GM12878 (cell line): ENCODE data around the gene MAPK8IP3. TPM values are rescaled to one million over a fixed set of nuclear protein-coding genes. Genes with fewer than 3 reads are reported as not detected.

Source experiments
- ATAC-seq: fragments of 200-7000 bp; cut with Tn5 transposase; 3 replicates; pipeline ENCODE4 v1.9.1; 2020; ENCODE audit warnings: mild to moderate bottlenecking, moderate library complexity
- BruUV-seq: library from RNA; stranded (reverse); fragments of 400-500 nt; replicated peaks from 2 replicates; lab custom pipeline; 2021; lab: Mats Ljungman, UMichigan
- CTCF ChIA-PET: fragments of 300-600 bp; sonication (Branson Sonifier 250); formaldehyde crosslinking; extraction: SDS; loops from one replicate; lab custom pipeline; 2021; ENCODE audit warnings: inconsistent platforms; lab: Yijun Ruan, JAX
- POLR2A ChIA-PET: fragments of 350-600 bp; formaldehyde crosslinking; extraction: SDS; loops from one replicate; lab custom pipeline; 2021; ENCODE audit warnings: inconsistent platforms; lab: Charles Lee
- RAD21 ChIA-PET: fragments of 300-600 bp; sonication (Branson Sonifier 250); formaldehyde crosslinking; loops from one replicate; lab custom pipeline; 2023; ENCODE audit warnings: antibody characterized with exemption; ENCODE audit not compliant: unreplicated experiment; lab: Charles Lee
- SMC1A ChIA-PET: fragments of 300-600 bp; sonication (Branson Sonifier 250); formaldehyde crosslinking; loops from one replicate; lab custom pipeline; 2023; ENCODE audit not compliant: unreplicated experiment, uncharacterized antibody; lab: Charles Lee
- DNase-seq: peaks from one replicate; pipeline ENCODE4 v3.0.0-alpha.2; 2011; ENCODE audit warnings: low read depth, low spot score
- FAIRE-seq: peaks from 3 replicates; lab custom pipeline; 2011; peaks lifted over from hg19 to GRCh38; lab: Jason Lieb, UNC
- H2AFZ ChIP-seq: 2 replicates; pipeline ENCODE4 v1.6.0; 2011; ENCODE audit warnings: low read depth, low read length, control low read depth; ENCODE audit not compliant: control insufficient read depth
- H3K27ac ChIP-seq: 2 replicates; pipeline ENCODE4 v1.5.1; 2011; ENCODE audit warnings: control low read depth; ENCODE audit not compliant: control insufficient read depth, insufficient read depth
- H3K27me3 ChIP-seq, 2 experiments: replicated peaks in 1 of 2; 2 replicates each; pipeline versions ENCODE4 v1.6.0 to v1.6.1; 2011; ENCODE audit warnings: low read length in 1 of 2; ENCODE audit not compliant: control insufficient read depth in 2 of 2, insufficient read depth in 2 of 2
- H3K36me3 ChIP-seq, 2 experiments: 2 replicates each; pipeline ENCODE4 v1.5.1; 2011; ENCODE audit warnings: low read length in 1 of 2; ENCODE audit not compliant: control insufficient read depth in 2 of 2, insufficient read depth in 2 of 2
- H3K4me1 ChIP-seq: 2 replicates; pipeline ENCODE4 v1.6.1; 2011; ENCODE audit warnings: mild to moderate bottlenecking, low read length, moderate library complexity, mixed read lengths; ENCODE audit not compliant: control insufficient read depth, insufficient read depth
- H3K4me2 ChIP-seq: 2 replicates; pipeline ENCODE4 v1.6.0; 2011; ENCODE audit warnings: control low read depth; ENCODE audit not compliant: control insufficient read depth, insufficient read depth
- H3K4me3 ChIP-seq: fragments of 200-600 bp; sonication (generic); 2 replicates; pipeline ENCODE4 v1.5.1; 2016
- H3K79me2 ChIP-seq: 2 replicates; pipeline ENCODE4 v1.6.0; 2011; ENCODE audit warnings: low read length; ENCODE audit not compliant: control insufficient read depth, insufficient read depth
- H3K9ac ChIP-seq: 2 replicates; pipeline ENCODE4 v1.8.0; 2011; ENCODE audit warnings: low read length, control low read depth, mixed read lengths; ENCODE audit not compliant: control insufficient read depth, insufficient read depth
- H3K9me3 ChIP-seq: replicated peaks from 3 replicates; pipeline ENCODE4 v1.5.1; 2011; ENCODE audit warnings: mild to moderate bottlenecking, low read length; ENCODE audit not compliant: control insufficient read depth, insufficient read depth
- H4K20me1 ChIP-seq: 2 replicates; pipeline ENCODE4 v1.6.0; 2011; ENCODE audit not compliant: control insufficient read depth, insufficient read depth
- NRF1 ChIP-seq: conservative IDR thresholded peaks from 2 replicates; pipeline ENCODE4 v1.6.1; 2011; ENCODE audit warnings: mild to moderate bottlenecking, low read depth, low read length, improper control_type of control experiment
- POLR2AphosphoS2 ChIP-seq: IDR thresholded peaks from 2 replicates; pipeline ENCODE4 v1.6.1; 2011; ENCODE audit warnings: low read depth, mild to moderate bottlenecking, low read length, improper control_type of control experiment, moderate library complexity
- RUNX3 ChIP-seq: IDR thresholded peaks from 2 replicates; pipeline ENCODE4 v1.6.1; 2012; ENCODE audit warnings: low read length, inconsistent platforms
- STAT3 ChIP-seq: IDR thresholded peaks from 2 replicates; pipeline ENCODE4 v1.6.1; 2011; ENCODE audit warnings: low read depth, low read length, improper control_type of control experiment
- ZBTB40 ChIP-seq: fragments of 450-650 bp; IDR thresholded peaks from 2 replicates; pipeline ENCODE4 v1.6.1; 2016; ENCODE audit warnings: mild to moderate bottlenecking, moderate library complexity, borderline replicate concordance
- WGBS: methylation state at CpG from one replicate; pipeline ENCODE4 v1.1.6; 2016; ENCODE audit warnings: low lambda C conversion rate; ENCODE audit not compliant: insufficient replicate concordance, insufficient coverage; ENCODE audit errors: missing lambda C conversion rate; 5-methylcytosine and 5-hydroxymethylcytosine counted together
- in situ Hi-C: fragments of 300-500 bp; cut with MboI; formaldehyde crosslinking; loops from 9 replicates; pipeline ENCODE4 v1.14.3; 2018; ENCODE audit warnings: mixed read lengths
- intact Hi-C: fragments of 100-400 bp; cut with micrococcal nuclease; formaldehyde crosslinking; loops from one replicate; pipeline ENCODE4 v1.14.2; 2022; ENCODE audit not compliant: unreplicated experiment
- polyA plus RNA-seq, 11 experiments: library from polyadenylated mRNA; depleted of rRNA in 4 of 11; unstranded in 6 of 11; stranded (reverse) in 5 of 11; fragments of >200 nt; fragmentation: Nextera tagmentation in 4 of 11; fragmentation: Illumina TruSeq in 1 of 11; extraction: Ambion mirVana in 4 of 11; extraction: Trizol in 1 of 11; gene quantifications; 1 replicate in 1 of 11; 2 replicates in 10 of 11; pipeline versions ENCODE4 v1.2.1 to v1.2.3, GENCODE V29; 2011 to 2016; ENCODE audit warnings: inconsistent platforms in 2 of 11, missing spikeins in 2 of 11, low read depth in 1 of 11
- total RNA-seq, 4 experiments: library from RNA; depleted of rRNA in 3 of 4; stranded (reverse); fragments of >200 nt in 3 of 4; fragmentation: Illumina TruSeq in 1 of 4; extraction: Trizol in 1 of 4; gene quantifications; 2 replicates each; pipeline versions ENCODE4 v1.2.1 to v1.2.3, GENCODE V29; 2013 to 2021
- TF ChIP-seq, protein P1 (sequence below): fragments of 450-650 bp; conservative IDR thresholded peaks from 2 replicates; pipeline ENCODE4 v1.6.1; 2017; ENCODE audit warnings: mild to moderate bottlenecking, moderate library complexity
- TF ChIP-seq, protein P2 (sequence below): IDR thresholded peaks from 2 replicates; pipeline ENCODE4 v1.6.1; 2012; ENCODE audit warnings: improper control_type of control experiment, low read depth, low read length; ENCODE audit not compliant: insufficient replicate concordance
- TF ChIP-seq, protein P3 (sequence below): IDR thresholded peaks from 2 replicates; pipeline ENCODE4 v1.6.1; 2011; ENCODE audit warnings: borderline replicate concordance, low read depth, mild to moderate bottlenecking, moderate library complexity, mixed read lengths, low read length; ENCODE audit not compliant: insufficient read depth; ENCODE audit errors: extremely low read length

The MAPK8IP3 gene
- total and polyA plus RNA-seq, 10 of the 15 experiments (the other 5 are each of a cell fraction or from before 2014, with no cell fraction given) = 0.06 to 67.9 (median 18.2) TPM

- no peak for TF ChIP-seq POLR2AphosphoS2
- TF ChIP-seq ZBTB40 = no peak
- no peak for TF ChIP-seq RUNX3
- TF ChIP-seq, protein P1, sequence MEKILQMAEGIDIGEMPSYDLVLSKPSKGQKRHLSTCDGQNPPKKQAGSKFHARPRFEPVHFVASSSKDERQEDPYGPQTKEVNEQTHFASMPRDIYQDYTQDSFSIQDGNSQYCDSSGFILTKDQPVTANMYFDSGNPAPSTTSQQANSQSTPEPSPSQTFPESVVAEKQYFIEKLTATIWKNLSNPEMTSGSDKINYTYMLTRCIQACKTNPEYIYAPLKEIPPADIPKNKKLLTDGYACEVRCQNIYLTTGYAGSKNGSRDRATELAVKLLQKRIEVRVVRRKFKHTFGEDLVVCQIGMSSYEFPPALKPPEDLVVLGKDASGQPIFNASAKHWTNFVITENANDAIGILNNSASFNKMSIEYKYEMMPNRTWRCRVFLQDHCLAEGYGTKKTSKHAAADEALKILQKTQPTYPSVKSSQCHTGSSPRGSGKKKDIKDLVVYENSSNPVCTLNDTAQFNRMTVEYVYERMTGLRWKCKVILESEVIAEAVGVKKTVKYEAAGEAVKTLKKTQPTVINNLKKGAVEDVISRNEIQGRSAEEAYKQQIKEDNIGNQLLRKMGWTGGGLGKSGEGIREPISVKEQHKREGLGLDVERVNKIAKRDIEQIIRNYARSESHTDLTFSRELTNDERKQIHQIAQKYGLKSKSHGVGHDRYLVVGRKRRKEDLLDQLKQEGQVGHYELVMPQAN = no peak
- TF ChIP-seq, protein P2, sequence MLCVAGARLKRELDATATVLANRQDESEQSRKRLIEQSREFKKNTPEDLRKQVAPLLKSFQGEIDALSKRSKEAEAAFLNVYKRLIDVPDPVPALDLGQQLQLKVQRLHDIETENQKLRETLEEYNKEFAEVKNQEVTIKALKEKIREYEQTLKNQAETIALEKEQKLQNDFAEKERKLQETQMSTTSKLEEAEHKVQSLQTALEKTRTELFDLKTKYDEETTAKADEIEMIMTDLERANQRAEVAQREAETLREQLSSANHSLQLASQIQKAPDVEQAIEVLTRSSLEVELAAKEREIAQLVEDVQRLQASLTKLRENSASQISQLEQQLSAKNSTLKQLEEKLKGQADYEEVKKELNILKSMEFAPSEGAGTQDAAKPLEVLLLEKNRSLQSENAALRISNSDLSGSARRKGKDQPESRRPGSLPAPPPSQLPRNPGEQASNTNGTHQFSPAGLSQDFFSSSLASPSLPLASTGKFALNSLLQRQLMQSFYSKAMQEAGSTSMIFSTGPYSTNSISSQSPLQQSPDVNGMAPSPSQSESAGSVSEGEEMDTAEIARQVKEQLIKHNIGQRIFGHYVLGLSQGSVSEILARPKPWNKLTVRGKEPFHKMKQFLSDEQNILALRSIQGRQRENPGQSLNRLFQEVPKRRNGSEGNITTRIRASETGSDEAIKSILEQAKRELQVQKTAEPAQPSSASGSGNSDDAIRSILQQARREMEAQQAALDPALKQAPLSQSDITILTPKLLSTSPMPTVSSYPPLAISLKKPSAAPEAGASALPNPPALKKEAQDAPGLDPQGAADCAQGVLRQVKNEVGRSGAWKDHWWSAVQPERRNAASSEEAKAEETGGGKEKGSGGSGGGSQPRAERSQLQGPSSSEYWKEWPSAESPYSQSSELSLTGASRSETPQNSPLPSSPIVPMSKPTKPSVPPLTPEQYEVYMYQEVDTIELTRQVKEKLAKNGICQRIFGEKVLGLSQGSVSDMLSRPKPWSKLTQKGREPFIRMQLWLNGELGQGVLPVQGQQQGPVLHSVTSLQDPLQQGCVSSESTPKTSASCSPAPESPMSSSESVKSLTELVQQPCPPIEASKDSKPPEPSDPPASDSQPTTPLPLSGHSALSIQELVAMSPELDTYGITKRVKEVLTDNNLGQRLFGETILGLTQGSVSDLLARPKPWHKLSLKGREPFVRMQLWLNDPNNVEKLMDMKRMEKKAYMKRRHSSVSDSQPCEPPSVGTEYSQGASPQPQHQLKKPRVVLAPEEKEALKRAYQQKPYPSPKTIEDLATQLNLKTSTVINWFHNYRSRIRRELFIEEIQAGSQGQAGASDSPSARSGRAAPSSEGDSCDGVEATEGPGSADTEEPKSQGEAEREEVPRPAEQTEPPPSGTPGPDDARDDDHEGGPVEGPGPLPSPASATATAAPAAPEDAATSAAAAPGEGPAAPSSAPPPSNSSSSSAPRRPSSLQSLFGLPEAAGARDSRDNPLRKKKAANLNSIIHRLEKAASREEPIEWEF = no peak
- TF ChIP-seq STAT3 = no peak
- TF ChIP-seq, protein P3, sequence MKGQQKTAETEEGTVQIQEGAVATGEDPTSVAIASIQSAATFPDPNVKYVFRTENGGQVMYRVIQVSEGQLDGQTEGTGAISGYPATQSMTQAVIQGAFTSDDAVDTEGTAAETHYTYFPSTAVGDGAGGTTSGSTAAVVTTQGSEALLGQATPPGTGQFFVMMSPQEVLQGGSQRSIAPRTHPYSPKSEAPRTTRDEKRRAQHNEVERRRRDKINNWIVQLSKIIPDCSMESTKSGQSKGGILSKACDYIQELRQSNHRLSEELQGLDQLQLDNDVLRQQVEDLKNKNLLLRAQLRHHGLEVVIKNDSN = no peak
- no peak for TF ChIP-seq NRF1
- WGBS = 90% methylated on average over 12 of the region's 12 CpGs
- Histone ChIP-seq H3K4me3 (no peak overlapping the region), H3K27ac (no peak overlapping the region), H2AFZ (no peak overlapping the region), H3K27me3 (no peaks in the 10 kb centered on the region), H3K79me2 (peaks cover 34% of the 10 kb centered on the region), H3K36me3 (peaks cover 7 to 10% of the 10 kb centered on the region in 2 experiments; a peak in 3 of 4 replicates), H4K20me1 (no peaks in the 10 kb centered on the region), H3K9ac (no peak overlapping the region), H3K4me2 (no peak overlapping the region), H3K4me1 (no peaks in the 10 kb centered on the region; the same call in 1 of the 2 replicates), H3K9me3 (no peaks in the 10 kb centered on the region)
- RAD21 ChIA-PET = no interaction called here
- CTCF ChIA-PET = interaction anchor here (1.8 kb wide), 2 partner anchors 29 to 32 kb away, joined by 4 to 14 read pairs; partner anchors contain the start of gene MAPK8IP3
- FAIRE-seq (no peak), ATAC-seq (no peak), DNase-seq (no peak)
- POLR2A ChIA-PET = interaction anchor here (0.6 kb wide), 1 partner anchor 314 kb away, joined by 3 read pairs; no protein-coding TSS in a partner anchor
- BruUV-seq = no TSS peak
- in situ Hi-C loops = no loop called here
- intact Hi-C loops = loop anchor here (5.0 kb wide), 1 partner anchor 64 kb away; the partner anchor contains the start of genes CRAMP1 and IFT140
- SMC1A ChIA-PET = no interaction called here
These were observed 29.3 kb upstream of the MAPK8IP3 start for GRCh38 chr16:1676661-1677060.
